Measurements from ENCODE around the gene CDR2L.
A peak's percentile ranks its signal among the peaks of the same experiment; 100 is the strongest.
"Not testable (repeated sequence)": the region's sequence is repeated elsewhere in the genome, so short reads cannot be mapped to it uniquely, and the experiment has no call there.

CDR2L gene

GRCh38 chr17:75012346-75013091, 25.1 kb downstream of the CDR2L start, which contains the start of gene MRPL58:
Gene MRPL58 (plus strand): TSS chr17:75012670. CDS start chr17:75012687, 17 bp downstream.
- DNase-seq: peak; percentile 82 to 83

- DNase-seq: no peak
These were observed 25.7 kb downstream of the CDR2L start for GRCh38 chr17:75013092-75013559.

GRCh38 chr17:75019146-75019545, 31.7 kb downstream of the CDR2L start:
- no peak for DNase-seq

DNA sequence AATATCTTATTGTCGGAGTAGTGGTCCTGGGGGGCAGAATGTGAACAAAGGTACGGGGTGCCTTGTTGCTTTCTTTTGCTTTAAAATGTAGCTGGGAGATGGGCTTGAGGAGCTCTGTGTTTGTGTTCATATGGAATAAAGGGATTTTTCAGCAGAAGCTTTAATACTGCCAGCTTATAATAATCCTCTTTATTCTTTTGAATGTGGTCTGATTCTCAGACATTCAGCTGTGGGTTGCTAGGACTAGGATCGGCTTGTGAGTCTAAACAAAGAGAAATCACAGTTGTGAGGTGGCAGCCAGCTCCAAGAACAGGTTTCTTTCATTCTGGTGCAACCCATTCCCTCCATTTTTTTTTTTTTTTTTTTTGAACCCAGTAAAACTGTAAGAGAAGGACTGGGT, 32.3 kb downstream of the CDR2L start:
- no peak for DNase-seq

GRCh38 chr17:75020331-75021110, 33.1 kb downstream of the CDR2L start:
- DNase-seq: no peak

DNA sequence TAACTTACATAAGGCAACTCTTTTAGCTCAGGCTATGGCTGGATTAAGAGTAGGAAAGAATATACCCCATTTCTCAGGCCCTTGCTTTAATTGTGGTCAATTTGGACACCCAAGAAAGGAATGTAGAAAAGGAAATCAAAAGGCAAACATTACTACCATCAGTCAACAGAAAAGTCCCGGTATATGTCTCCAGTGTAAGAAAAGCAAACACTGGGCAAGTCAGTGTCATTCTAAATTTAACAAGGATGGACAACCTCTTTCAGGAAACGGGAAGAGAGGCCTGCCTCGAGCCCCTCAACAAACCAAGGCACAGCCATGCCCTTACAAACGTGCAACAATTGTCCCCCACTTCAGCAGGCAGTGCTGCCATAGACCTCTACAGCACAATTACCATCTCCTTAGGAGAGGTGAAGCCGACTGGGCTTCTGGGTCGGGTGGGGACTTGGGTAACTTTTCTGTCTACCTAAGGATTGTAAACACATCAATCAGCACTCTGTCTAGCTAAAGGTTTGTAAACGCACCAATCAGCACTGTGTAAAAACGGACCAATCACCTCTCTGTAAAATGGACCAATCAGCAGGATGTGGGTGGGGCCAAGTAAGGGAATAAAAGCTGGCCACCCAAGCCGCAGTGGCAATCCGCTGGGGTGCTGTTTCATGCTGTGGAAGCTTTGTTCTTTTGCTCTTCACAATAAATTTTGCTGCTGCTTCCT, 37.4 kb downstream of the CDR2L start:
- peak; percentile 48 to 51 for DNase-seq

GRCh38 chr17:75025398-75025734, 37.9 kb downstream of the CDR2L start:
- not testable (repeated sequence) for DNase-seq

- not testable (repeated sequence) for DNase-seq
These were observed 39.2 kb downstream of the CDR2L start for GRCh38 chr17:75026650-75027049.

- DNase-seq: no peak
These were observed 42.7 kb downstream of the CDR2L start for GRCh38 chr17:75030161-75030560.

DNA sequence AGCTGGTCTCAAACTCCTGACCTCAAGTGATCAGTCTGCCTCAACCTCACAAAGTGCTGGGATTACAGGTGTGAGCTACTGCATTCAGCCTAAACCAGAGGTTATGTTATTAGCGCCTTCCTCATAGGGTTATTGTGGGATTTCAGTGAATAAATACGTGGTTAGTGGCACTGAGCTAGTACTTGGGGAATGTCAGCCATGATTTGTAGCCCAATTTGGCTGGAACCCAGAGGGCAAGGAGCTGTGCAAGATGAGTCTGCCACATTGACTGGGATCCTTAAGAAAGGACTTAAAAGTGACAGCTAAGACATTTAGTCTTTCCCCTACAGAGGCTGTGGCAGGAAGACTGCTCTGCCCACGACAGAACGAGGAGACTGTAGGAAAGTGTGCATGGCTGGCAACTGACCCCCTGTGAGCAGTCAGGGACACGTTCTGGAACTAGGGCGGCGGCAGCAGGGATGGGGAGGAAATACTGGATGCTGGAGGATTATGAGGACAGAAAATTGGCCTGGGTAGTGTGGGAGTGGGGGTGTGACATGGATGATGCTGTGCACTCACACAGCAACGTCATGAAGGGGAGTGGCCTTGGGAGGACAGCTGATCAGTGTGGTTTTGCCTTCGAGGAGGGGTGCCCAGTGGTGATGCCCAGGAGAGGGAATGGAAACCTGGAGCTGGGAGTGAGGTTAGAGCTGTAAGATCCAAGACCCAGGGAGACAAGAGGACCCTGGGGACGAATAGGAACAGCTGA, 44.7 kb downstream of the CDR2L start:
- DNase-seq: peak; percentile 69 to 70

- no peak for DNase-seq
These were observed 45.4 kb downstream of the CDR2L start for GRCh38 chr17:75032720-75033280.

DNA sequence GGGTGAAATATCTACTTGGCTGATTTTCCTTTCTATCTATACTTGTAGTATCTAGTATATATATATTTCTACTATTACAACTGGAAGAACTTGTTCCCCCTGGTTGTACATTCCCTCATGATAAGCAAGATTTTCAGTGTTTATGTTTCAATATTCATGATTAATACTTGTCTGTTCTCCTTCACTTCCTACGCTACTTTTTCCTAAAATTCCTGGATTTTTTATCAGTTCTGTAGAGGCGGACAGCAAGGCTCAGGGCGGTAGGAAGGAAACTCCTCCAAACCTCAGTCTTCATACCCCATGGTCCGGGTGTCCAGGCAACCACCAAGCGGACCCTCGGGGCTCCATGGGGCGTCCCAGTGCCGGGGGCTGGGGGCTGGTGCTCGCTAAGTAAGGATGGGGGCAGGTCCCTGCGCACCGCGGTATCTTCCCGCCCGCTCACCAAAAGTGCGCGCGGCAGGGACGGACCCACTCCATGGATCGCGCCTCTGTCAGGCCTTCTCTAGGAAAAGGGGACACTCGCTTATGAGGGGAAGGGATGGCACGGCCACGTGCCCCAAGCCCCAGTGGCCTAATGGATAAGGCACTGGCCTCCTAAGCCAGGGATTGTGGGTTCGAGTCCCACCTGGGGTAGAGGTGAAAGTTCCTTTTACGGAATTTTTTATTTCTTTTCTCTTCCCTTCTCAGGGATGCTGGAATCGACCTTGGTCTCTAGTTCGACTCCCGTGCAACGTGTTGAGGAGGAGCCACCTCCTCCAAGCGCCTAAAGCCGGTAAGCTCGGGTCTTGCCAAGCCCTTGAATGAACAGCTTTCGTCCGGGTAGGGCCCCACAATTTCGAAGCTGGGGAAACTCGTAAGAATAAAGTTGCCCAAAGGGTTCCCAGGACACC, 46.2 kb downstream of the CDR2L start:
- DNase-seq: peak; percentile 88 to 90

DNA sequence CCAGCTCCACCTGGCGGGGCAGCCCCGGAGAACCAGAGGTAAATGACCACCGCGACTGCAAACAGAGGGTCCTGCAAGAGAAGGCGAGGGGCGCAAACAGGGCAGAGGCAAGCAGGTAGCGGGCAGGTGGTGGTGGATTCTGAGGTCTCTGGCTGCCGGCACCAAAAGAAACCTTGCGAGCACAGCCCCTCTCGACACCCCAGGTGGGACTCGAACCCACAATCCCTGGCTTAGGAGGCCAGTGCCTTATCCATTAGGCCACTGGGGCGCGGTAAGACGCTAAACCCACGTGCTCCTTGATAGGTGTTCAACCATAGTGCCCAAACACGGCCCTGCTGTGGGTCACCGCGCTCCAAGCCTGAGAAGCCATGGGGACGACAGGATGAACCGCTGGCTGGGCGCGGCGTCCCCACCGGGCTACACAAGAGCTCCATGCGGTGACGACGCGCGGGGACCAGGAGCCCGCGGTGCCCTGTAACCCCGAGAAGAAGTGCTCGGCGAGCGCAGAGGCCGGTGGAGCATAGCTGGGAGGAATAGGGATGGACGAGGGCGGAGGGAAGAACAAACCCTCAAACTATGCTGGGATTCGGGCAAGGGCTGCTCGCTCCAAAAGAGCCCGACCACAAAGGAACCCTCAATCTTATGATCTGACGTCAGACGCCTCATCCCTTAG, 46.9 kb downstream of the CDR2L start:
- DNase-seq: peak; percentile 87 to 88

DNA sequence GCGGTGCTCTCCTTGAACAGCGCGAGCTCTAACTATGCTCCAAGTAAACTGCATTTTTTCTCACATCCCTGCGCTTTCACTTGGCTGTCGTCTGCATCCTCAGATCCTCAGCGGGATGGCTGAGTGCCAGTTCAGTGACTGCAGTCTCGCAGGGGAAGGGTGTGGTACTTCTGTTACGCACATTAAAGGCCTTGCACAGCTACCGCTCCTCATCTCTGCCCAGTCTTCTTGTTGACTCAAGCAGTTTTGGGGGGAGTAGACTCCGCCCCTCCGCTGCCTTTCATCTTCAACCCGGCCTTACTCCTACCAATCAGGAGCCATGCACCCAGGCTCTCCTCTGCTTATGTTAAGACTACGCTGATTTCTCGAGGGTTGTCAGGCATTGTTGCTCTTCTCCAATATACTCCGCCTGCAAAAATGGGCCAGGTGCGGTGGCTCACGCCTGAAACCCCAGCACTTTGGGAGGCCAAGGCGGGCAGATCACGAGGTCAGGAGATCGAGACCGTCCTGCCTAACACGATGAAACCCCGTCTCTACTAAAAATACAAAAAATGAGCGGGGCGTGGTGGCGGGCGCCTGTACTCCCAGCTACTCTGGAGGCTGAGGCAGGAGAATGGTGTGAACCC, 49.3 kb downstream of the CDR2L start:
- peak; percentile 94 for DNase-seq

DNA sequence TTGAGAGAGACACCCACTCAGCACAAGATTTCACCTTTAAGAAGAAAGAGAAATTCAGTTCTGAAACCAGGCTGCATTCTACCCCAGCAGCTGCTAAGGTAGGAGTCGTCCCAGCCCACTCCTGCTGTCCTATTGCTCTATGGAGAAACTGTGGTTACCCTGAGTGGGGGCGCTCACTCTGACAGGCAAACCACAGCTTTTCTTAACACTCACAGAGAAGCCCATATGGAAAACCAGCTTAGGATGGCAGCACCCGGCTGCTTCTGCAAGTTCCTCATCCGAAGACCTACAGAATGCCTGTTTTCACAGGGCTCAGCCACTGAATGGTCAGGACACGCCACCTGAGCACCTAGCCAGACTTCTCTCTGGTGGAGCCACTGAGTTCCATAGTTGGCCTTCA, 51.8 kb downstream of the CDR2L start:
- DNase-seq: no peak

DNA sequence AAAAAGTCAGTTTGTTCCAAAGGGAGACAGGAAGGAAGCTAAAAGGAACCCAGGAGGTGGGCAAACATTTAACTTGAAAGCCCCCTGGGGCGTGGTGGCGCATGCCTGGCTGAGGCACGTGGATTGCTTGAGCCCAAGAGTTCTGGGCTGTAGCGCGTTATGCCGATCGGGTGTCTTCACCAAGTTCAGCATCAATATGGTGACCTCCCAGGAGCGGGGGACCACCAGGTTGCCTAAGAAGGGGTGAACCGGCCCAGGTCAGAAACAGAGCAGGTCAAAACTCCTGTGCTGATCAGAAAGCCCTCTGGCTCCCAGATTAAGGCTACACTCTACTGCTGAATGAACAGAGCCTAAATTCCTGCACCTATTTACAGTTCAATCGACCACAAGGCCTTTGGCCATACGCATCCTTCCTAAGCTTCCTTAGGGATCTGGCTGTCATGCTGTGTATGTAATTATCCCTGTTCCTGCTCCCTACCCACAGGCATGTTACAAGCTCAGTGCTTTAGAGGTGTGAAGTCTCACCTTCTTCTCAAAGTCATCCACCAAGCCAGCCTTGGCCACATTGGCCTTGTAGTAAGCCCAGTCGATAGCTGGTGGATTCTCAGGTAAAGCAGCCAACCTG, 54.3 kb downstream of the CDR2L start:
- no peak for DNase-seq

- not testable (repeated sequence) for DNase-seq
These were observed 56.4 kb downstream of the CDR2L start for GRCh38 chr17:75043789-75044188.

GRCh38 chr17:75044716-75045115, 57.3 kb downstream of the CDR2L start:
- no peak for DNase-seq

DNA sequence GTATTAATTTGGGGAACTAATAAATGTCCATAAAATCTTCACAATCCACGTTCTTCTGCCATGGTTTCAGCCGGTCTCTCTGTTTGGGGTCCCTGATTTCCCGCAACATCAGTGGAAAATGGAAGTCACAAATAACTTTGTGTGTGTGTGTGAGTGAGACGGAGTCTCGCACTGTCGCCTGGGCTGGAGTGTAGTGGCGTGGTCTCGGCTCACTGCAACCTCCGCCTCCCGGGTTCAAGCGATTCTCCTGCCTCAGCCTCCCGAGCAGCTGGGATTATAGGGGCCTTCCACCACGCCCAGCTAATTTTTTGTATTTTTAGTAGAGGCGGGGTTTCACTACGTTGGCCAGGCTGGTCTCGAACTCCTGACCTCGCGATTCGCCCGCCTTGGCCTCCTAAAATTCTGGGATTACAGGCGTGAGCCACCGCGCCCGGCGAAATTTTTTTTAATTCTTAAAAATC, 58.5 kb downstream of the CDR2L start:
- not testable (repeated sequence) for DNase-seq
